COLO829 (cell line): ENCODE data around the gene BBX.

ENCODE experiments used
- DNase-seq: peaks from one replicate; pipeline ENCODE4 v3.0.0; 2012; ENCODE audit warnings: low spot score

BBX gene

GRCh38 chr3:107657971-107658370 lies 135.2 kb downstream of the BBX start:
- DNase-seq = no peak

GRCh38 chr3:107660306-107660976 lies 137.7 kb downstream of the BBX start:
- no peak for DNase-seq

- no peak for DNase-seq
These were observed 138.8 kb downstream of the BBX start for GRCh38 chr3:107661447-107662123.

- no peak for DNase-seq
These were observed 139.4 kb downstream of the BBX start for GRCh38 chr3:107662124-107662507.

- no peak for DNase-seq
These were observed 139.8 kb downstream of the BBX start for GRCh38 chr3:107662586-107662985.

- no peak for DNase-seq
These were observed 140.5 kb downstream of the BBX start for GRCh38 chr3:107663266-107663665.

GRCh38 chr3:107664614-107665013 lies 141.9 kb downstream of the BBX start:
- no peak for DNase-seq

GRCh38 chr3:107665351-107665750 lies 142.6 kb downstream of the BBX start:
- DNase-seq = no peak

- DNase-seq = peak; percentile 67
These were observed 144.1 kb downstream of the BBX start for GRCh38 chr3:107666853-107667252.

GRCh38 chr3:107668416-107668815 lies 145.7 kb downstream of the BBX start:
- DNase-seq = no peak

- DNase-seq = no peak
These were observed 146.2 kb downstream of the BBX start for GRCh38 chr3:107668963-107669362.

GRCh38 chr3:107669669-107670068 lies 146.9 kb downstream of the BBX start:
- no peak for DNase-seq

GRCh38 chr3:107670986-107671385 lies 148.2 kb downstream of the BBX start:
- no peak for DNase-seq

GRCh38 chr3:107674371-107674770 lies 151.6 kb downstream of the BBX start:
- DNase-seq = no peak

- DNase-seq = no peak
These were observed 152.6 kb downstream of the BBX start for GRCh38 chr3:107675233-107675900.

GRCh38 chr3:107676469-107677309 lies 153.9 kb downstream of the BBX start:
- no peak for DNase-seq

GRCh38 chr3:107679921-107680320 lies 157.2 kb downstream of the BBX start:
- DNase-seq = no peak

- DNase-seq = no peak
These were observed 157.9 kb downstream of the BBX start for GRCh38 chr3:107680698-107681097.

GRCh38 chr3:107681396-107681795 lies 158.6 kb downstream of the BBX start:
- DNase-seq = no peak

GRCh38 chr3:107682580-107682979 lies 159.8 kb downstream of the BBX start:
- no peak for DNase-seq

GRCh38 chr3:107683447-107683846 lies 160.7 kb downstream of the BBX start:
- DNase-seq = no peak

GRCh38 chr3:107684431-107684925 lies 161.7 kb downstream of the BBX start:
- DNase-seq = no peak
